T-helper 2 cell (primary cell): Measurements from ENCODE around the gene EPB41.
"Not testable (repeated sequence)": the region's sequence is repeated elsewhere in the genome, so short reads cannot be mapped to it uniquely, and the experiment has no call there.

Source experiments
- DNase-seq, 5 experiments: peaks; one replicate each; pipeline versions ENCODE4 v3.0.0 to v3.0.0-alpha.2; 2012 to 2022

Gene EPB41

DNA sequence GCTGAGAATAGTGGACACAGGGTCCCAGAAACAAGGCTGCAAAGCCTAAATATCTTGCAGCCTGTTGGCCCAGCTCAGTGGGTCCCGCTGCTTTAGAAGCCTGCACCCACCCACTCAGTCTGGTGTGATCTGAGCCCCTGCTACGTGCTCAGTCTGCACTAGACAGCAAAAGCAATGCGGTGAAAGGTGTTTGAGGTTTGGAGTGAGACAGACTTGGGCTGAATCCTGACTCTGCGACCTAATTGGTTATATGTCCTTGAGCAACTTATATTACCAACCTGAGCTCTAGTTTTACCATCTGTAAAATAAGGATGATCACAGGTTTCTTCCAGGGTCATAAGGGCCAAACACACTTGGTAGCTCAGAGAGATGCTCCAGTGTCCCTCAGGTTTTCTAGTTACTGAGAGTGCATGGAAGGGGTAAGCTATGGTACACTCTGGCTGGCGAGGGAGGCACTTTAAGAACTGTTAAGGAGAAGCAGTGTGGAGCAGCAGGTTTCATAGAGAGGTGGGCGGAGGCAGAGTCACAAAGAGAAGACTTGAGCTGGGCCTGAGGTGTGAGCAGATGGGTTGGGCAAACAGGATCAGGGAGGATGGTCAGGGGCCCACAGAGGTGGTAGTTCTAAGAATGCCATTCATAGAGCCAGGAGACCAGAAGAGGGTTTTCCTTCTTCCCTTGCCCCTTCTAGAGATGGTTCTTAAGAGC lies 199.2 kb downstream of the EPB41 start:
- DNase-seq: no peak

DNA sequence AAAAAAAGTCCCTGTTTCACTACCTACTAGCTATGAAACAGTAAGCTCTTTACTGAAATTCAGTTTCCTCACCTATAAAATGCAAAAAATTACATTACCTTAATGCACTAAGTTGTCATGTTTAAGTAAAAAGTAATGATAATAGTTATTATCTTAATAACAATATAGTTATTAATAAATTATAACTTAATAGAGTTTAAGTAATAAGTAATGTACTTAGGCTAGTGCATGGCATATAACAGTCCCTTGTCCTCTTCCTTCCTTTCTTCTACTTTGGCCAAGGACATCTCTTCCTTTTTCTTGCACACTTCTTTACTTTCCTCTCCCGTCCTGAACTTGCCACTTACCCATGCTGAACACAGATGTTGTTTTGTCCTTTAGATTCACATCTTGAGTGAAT lies 200.3 kb downstream of the EPB41 start:
- DNase-seq: no peak

DNA sequence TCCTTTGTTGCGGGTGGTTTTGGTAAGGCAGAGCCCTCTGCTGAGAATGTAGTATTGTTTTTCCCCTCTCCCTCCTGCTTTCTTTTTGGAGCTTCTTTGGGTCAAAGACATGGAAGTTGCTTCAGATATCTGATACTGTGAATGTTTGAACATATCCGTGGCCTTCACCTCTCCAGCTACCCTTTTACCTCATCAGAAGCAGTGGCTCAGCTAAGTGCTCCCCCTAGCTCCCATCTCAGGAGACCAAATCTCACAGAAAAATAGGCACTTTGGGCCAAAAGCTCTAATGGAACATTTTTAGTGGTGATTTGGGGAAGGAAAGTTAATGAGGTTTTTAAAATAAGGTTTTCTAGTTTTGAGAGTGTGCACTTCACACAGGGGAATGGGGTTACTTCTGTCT lies 203.0 kb downstream of the EPB41 start:
- DNase-seq: no peak

DNA sequence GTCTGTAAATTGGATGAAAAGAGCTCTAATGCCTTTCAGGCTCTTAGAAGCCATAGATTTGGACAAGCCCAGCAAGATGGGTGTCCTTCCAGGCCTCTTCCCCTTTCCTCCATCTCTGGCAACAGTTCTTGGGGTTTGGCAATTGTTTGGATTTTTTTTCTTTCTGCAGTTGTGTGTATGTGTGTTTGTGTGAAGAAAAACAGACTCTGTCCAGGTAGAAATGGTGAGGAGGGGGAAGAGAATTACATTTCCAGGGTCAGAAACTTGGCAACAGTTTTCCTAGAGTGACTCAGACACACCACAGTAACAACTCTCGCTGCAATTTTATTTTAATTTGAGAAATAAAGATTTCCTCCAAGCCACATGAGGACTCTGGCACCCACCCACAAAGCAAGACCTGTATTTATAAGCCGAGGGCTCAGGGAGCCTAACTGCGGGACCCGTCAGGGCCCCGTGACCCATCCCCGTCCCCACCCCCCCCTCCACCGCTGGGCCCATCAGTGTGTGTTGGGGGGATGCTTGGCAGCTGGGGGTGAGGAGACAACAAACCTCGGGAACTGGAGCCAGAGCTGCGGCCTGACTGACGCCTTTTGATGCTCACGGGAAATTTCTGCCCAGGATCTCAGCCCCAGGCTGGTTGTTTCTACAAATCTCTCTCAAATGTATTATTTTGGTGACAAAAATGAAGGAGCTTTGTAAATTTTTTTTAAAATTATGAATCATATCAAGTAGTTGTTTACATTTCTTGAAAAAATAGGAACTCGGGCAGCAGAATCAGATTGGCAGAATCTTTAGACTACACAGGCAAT lies 205.0 kb downstream of the EPB41 start:
- DNase-seq: no peak

DNA sequence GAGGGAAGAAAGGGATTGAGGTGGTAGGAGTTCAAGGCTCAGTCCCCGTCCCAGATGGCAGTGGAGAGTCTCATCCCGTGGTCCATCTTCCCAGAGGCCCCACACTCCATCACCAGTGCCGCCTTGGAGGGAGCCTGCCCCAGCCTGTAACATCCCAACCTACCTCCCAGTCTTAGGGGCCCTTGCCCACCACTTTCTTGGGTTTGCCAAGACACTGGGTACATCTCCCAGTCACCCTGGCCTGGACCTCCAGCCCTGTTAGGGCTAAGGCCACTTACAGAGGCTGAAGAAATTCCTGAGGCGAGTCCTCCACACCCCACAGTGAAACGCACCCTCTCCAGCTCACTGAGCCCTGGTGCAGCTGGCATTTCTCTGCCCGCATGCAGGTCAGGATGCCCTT lies 206.0 kb downstream of the EPB41 start:
- no peak for DNase-seq

DNA sequence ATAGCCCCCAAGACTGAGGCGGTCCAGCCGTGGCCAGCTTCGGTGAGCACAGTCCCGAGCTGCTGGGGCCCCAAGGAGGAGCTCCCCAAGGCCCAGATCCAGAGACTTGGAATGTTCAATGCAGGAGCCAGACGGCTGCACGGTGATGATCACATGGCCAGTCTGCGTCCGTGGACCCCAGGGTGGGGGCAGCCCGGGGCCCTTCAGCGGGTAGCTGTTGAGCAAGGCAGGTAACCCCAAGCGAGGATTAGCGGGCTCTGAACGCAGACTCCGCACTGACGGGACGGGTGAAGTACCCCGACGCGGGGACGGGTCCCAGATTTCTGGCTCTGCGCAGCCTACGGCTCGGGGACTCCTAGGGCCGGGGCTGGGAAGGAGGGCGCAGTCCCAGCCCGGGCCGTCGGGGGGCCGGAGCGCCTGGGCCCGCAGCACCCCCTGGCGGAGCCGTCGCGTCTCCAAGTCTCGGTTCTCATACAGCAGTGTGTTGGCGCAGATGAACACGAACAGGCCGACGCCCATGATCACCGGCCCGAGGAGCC lies 206.6 kb downstream of the EPB41 start:
- peak; percentile 29 to 78 (median 57) for DNase-seq

DNA sequence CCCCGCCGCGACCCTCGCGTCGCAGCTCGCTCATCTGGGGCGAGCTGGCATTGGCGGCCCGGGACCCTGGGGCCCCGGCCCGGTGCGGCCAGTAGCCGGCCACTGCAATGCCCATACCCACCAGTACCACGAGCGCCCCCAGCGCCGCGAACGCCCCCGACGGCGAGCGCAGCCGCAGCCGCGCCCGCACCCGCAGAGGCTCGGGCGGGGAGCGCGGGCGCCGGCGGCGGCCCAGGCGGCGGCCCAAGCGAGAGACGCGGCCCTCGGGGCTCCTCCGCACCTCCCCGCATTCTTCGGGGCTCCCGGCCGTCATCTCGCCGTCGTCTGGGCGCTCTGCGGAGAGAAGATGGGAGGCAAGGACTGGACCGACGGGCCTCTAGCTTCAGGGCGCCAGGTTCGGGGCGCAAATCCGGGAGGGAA lies 207.2 kb downstream of the EPB41 start:
- DNase-seq: no peak

DNA sequence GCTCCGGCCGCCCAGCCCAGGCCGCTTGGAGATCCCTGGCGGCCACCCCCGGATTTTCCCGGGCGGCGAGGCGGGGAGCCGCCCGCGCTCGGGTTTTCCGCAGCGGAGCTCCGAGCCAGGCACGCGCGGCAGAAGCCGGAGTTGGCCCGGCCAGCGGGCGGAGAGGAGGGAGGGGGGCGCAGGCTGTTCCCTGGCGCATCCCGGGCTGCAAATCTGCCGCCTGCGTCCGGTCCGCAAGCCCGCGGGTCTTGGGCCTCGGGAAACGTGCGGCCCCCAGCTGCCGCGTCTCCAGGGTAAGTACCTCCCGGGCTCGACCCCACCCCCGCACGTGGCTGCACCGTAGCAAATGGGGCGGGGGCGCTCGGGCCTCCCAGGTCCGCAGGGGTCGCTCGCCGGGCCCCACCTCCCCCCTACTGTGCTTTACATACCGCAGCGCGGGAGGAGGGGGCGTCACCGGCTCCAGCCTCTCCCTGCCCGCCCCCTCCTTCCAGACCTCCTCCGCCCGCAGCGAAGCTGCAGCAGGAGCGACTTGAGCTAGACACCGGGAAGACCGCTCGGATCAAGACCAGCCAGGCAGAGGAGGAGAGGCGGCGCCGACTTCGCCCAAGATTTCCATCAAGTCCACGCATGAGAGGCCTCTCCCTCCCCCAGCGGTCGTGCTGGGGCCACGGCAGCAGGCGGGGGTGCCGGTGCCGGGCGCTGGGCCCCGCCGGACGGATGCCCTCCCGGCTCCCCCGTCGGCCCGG lies 207.7 kb downstream of the EPB41 start:
- no peak for DNase-seq

DNA sequence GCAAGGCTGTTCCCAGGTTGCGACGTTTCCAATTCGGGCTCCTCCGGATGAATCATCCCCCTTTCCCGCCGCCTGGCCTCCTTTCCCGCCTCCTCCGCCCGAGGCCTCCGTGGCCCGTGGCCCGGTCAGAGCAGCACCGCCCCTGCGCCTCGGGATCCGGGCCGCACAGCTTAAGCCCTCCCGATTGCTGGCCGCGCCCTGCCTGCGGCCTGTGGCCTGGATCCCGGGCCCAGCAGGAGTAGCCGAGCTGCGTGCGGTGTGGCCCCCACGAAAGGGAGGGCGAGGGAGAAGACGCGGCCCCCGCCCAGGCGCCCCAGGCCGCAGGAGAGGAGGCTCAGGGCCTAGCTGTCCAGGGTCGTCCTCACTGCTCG lies 208.3 kb downstream of the EPB41 start:
- DNase-seq: no peak

DNA sequence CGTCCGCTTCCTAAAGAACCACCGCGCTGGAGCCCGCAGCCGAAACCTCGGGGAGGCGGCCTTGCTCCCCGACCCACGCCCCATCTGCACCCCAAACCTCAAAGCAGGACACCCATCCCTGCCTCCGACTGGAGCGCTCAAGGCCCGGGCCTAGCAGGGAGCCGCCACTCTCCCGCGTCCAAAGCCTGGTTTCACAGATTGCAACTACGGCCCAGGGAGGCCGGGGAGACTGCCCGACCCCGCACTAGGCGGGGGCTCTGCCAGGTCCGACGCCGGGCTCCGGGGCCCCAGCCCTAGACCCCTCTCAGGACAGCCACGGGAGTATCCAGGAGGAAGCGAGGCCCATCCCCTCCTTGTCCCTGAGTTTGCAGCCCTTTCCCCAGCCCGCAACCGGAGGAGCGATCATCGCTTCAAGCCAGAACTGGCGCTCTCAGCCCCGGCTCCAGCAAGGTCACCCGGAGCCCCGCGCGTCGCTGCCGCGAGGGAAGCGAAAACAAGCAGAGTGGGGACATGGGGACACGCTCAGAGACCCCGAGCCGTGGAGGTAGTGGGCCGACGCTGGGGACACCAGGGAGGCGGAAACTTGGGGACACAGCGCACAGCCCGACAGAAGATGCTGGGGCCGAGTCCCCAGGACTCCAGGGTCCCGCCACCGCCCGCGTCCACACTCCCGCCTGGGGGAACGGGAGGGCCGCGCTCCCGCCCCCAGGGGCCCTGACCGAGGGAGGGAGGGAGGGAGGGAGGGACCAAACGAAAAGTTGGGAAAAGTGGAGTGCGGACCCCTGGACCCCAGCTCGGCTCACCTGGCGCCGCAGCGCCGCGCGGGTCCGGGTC lies 208.9 kb downstream of the EPB41 start:
- peak in 1 of 5 experiments; percentile 34 for DNase-seq

DNA sequence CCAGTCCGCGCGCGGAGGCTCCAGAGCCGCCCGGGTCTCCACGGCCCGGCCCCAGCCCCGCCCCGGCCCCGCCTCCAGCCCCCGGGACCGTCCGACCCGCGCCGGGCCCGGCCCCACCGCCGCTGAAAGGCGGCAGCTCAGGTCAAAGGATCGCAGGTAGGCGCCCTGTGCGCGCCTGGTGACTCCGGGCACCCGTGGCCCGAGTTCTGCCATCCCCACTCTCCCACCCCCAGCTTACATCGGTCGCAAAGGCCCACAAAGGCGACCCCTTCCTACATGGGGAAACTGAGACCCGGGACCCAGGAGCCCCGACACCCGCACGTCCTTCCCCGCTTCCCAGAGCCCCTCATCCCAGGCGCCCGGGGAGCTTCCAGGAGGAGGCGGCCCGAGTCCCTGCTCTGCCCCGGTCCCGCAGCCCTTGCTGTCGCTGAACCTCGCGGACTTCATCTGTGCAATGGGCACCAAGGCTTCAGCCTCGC lies 209.6 kb downstream of the EPB41 start, which contains the start of gene TMEM200B:
Gene TMEM200B (minus strand): TSS at position 17 of the 479 bp plus-strand sequence. CDS start 2,075 bp downstream, outside the sequence.
- DNase-seq: no peak

DNA sequence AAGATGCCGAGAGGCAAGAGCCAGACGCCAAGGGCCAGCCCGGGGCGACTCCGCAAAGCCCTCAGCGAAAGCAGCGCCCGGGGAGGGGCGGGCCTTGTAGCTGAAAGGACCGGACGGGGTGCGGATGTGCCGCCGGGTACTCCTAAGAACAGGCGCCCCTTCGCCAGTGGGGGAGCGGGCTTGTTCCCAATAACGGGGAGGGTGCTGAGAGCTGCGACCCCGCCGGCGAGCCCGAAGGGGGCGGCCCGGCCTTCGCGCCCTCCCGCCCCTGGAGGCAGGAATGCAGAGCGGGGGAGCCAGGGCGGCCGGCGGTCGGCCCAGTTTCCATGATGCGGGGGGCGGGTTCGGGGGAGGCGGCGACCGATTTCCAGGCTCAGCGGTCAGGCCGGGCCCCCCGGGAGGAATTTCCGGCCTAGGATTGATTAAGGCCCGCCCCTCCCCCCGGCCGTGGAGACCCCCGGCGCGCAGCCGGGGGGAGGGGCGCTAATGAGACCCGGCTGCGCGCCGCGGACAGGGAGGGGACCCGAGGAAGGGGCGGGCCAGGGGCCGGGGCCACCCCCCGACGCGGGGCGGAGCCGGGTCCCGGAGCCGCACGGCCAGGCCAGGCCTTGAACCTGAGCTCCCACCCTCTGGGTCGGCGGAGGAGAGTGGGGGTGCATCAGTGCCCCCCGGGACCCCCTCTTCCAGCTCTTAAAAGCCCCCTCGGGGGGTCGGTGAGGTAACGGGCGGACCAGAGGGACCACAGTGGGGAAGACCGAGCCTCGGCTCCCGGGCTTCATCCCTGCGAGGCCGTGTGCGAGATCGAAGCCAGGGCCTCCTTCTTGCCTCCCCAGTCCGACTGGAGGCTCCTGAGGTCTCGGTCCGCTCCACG lies 210.2 kb downstream of the EPB41 start:
- peak in 4 of 5 experiments; percentile 39 to 60 (median 45) for DNase-seq

DNA sequence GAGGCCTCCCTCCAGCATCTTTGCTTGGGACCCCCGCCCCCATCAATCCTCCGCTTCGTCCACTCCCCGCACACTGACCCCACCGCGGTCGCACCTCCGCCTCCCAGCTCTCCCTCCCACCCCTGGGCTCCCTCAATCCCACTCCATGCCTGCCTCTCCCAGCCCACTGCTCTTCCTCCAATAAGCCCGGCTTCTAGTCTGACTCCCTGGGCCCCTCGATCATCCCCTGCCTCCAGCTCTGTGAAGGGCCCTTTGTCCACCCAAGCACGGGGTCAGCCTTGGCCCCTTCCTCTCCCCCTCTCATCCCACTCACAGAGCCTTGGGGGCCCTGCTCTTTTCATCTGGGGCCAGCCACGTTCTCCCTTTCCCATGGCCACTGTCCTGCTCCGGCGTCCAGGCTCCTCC lies 210.9 kb downstream of the EPB41 start:
- DNase-seq: no peak

DNA sequence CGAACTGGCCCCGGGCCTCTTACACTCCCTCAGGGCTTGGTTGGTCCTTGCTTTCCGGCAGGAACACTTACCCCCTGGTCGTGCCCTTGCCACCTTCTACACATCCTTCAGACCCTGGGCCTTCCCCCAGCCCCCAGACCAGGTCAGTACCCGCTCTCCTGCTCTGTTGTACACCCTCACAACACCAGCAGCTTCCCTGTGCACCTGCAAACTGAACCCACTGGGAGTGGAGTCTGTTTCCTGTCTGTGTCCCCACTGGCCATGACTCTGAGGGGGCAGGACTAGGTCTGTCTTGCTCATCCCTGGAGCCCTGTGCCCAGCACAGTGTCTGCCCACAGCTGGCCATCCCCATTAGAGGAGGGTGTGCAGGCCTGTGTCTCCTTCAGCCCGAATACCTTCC lies 211.4 kb downstream of the EPB41 start:
- DNase-seq: no peak

DNA sequence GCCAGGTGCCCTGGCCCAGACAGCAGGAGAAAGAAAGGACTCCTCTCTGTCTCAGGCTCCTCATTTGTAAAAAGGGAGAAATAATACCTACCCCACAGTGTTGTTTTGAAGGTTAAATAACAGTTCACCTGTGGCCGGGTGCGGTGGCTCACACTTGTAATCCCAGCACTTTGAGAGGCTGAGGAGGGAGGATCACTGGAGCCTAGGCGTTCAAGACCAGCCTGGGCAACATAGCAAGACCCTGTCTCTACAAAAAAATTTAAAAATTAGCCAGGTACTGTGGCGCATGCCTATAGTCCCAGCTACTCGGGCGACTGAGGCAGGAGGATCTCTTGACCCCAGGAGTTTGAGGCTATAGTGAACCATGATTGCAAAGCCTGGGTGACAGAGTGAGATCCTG lies 211.8 kb downstream of the EPB41 start:
- no peak for DNase-seq

DNA sequence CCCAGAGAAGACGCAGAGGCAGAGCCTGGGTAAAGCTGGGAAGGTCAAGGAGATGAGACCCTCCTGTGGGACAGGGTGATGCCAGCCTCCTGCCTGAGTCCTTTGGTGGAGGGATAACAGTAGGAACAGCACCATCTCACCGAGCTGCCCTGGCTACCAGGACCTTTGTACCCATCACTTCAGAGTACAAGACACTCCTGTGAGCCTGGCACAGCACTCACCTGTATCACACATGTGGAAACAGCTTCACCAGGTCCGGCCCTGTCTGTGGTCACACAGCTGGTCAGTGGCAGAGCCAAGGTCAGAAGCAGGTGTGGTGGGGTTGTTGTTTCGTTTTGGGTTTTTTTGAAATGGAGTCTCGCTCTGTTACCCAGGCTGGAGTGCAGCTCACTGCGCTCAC lies 214.4 kb downstream of the EPB41 start:
- DNase-seq: no peak

DNA sequence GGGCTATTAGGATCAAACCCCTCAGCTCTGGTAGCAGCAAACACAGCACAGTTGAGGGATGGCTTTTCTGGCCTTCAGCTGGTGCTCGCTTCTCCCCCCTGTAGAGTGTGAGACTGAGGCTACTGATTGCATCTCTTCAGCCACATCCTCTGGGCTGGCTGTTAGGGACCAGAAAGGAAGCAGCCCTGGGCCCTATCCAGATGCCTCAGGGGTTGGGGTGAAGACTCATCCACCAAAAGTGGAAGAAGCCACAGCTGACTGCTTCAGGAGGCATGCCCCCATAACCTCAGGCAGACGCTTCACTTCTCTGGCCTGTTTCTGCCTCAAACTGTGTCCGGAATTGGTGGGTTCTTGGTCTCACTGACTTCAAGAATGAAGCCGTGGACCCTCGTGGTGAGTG lies 215.5 kb downstream of the EPB41 start:
- DNase-seq: no peak

DNA sequence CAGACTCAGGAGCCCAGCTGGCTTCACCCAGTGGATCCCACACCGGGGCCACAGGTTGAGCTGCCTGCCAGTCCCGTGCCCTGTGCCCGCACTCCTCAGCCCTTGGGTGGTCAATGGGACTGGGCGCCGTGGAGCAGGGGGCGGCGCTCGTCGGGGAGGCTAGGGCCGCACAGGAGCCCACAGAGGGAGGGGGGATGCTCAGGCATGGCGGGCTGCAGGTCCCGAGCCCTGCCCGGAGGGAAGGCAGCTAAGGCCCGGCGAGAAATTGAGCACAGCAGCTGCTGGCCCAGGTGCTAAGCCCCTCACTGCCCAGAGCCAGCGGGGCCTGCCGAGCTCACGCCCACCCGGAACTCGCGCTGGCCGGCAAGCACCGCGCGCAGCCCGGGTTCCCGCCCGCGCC lies 216.7 kb downstream of the EPB41 start:
- not testable (repeated sequence) for DNase-seq

DNA sequence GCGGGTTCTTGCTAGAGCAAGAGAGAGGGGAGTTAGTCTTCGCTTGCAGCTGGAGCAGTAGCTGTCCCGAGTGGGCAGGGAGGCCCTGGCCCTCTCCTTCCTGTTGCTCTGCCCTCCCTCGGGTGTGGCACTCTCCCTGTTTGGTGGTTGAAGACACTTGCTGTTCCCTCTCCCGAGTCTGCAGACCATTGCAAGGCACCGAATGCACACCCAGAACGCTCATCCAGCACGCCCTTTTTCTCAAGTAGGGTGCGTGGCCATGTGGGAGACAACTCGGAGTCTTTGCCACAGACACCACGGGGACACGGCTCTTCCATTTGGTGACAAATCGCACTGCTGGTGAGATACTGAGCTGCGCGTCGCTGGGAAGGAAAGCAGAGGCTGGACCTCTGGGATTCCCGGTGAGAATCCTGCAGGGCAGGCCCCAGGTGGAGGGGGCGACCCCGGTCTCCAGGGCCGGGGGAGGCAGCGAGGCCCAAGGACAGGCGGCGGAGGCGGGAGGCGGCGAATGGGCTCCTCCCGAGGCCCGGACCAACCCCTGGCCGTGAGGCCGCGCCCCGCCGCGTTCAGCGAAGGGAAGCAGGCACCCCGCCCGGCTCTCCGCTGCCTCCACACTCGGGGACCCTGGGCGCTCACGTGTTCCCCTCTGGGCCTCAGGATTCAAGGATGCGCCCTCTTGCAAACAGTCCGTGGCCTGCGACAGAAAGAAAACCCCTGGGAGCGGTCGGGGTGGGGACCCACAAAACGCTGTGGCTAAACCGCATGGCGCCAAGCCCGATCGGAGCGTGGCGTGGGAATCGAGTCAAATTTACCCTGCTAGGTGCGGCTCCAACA lies 219.7 kb downstream of the EPB41 start:
- DNase-seq: no peak

DNA sequence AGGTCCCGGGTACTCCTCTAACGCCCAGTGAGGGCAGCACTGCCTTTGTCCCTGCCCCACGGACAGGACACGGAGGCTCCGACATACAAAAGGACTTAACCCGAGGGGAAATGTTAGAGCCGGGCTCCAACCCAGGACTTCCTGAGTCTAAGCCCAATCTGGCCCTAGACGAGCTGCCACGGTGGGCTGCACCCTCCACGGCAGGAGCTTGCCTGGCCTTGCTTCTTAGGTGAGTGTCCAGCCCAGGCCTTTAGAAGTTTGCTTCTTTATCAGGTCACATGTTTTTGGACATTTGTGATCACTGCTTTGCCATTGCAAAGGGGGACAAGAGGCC lies 220.3 kb downstream of the EPB41 start:
- DNase-seq: no peak
